GM18951 (cell line): ENCODE results near the gene UBE2J2.

Source experiments
- POLR2A ChIP-seq: IDR thresholded peaks from 4 replicates; pipeline ENCODE4 v1.6.1; 2011; ENCODE audit warnings: mild to moderate bottlenecking; ENCODE audit not compliant: insufficient read length, insufficient read depth; ENCODE audit errors: extremely low read depth
- in situ Hi-C: fragments of 300-500 bp; cut with MboI; formaldehyde crosslinking; loops from one replicate; pipeline ENCODE4 v1.12.0; 2022; ENCODE audit warnings: low sequenced_read_pairs, mixed read lengths, inconsistent platforms; ENCODE audit not compliant: unreplicated experiment

Gene UBE2J2

DNA sequence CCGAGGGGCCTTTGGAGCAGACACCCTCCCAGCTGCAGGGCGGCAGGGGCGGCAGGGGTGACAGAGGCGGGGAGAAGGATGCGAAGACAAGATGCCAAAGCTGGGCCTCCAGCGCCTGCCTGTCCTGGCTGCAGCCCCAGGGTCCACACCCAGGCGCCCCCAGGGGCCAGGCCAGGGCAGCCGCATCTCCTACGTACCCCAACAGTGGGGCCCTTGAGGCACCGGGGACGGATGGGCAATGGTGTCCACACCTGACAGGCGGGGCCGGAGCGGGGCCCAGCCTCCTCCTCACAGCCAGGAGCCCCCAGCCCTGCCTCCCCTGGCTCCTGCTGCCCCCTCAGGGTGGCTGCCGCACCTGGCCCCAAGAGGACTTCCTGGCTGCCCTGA is 34.4 kb downstream of the UBE2J2 start:
- TF ChIP-seq POLR2A = no peak
- in situ Hi-C loops = no loop called here

DNA sequence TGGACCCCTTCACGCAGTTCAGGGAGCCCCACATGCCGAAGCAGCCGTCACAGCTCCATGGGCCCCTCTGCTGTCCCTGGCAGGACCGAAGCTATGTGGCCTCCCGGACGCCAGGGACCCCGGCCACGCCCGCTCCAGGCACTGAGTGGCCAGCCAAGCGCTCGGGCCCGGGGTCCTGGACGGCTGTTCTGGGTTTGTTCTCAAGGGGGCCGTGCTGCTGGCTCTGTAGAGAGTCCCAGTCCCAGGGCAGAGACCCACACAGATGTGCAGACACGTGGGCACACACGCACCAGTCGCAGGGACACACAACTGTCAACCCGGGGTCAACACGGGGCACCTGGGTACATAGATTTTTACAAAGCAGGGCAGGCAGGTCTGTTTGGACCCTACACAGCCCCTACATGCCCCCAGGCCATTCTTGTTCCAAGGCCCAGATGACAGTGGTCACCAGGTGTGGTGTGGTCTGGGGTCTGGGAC is 34.9 kb downstream of the UBE2J2 start:
- in situ Hi-C loops = no loop called here
- TF ChIP-seq POLR2A = no peak

DNA sequence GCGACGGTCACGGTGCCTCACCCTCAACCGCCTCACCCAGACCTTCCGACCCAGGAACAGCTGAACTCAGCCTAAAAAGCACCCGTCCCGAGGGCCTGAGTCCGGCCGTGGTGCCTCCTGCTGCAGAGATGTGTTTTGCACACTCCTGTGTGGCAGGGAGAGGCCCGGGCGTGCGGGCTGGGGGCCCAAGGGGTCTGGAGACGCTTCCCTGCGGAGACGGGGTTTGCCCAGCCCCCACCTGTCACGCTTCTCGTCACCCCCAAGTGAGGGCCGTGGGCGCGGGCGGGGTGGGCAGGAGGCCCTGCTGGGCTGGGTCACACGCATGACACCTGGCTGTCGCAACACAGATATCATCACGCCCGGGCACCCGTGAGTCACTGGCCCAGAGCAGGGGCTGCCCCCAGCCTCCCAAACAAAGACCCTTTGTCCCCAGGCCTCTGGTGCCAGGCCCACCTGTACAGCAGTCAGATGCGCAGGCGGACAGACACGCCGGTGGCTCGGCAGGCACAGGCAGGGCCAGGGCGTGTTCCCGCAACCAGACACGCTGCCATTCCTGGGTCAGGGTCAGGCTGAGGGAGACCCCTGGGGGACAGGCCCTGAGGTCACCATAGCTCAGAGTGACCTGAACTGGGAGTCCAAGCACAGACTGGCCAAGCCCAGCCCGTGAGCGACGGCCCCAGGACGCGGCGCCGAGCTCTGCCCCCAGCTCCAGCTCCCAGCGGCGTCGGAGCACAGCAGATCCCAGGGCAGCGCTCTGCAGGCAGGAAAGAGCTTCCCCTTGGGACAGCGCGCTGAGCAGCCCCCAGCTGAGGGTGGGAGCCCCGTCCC is 35.6 kb downstream of the UBE2J2 start:
- no peak for TF ChIP-seq POLR2A
- in situ Hi-C loops = no loop called here

DNA sequence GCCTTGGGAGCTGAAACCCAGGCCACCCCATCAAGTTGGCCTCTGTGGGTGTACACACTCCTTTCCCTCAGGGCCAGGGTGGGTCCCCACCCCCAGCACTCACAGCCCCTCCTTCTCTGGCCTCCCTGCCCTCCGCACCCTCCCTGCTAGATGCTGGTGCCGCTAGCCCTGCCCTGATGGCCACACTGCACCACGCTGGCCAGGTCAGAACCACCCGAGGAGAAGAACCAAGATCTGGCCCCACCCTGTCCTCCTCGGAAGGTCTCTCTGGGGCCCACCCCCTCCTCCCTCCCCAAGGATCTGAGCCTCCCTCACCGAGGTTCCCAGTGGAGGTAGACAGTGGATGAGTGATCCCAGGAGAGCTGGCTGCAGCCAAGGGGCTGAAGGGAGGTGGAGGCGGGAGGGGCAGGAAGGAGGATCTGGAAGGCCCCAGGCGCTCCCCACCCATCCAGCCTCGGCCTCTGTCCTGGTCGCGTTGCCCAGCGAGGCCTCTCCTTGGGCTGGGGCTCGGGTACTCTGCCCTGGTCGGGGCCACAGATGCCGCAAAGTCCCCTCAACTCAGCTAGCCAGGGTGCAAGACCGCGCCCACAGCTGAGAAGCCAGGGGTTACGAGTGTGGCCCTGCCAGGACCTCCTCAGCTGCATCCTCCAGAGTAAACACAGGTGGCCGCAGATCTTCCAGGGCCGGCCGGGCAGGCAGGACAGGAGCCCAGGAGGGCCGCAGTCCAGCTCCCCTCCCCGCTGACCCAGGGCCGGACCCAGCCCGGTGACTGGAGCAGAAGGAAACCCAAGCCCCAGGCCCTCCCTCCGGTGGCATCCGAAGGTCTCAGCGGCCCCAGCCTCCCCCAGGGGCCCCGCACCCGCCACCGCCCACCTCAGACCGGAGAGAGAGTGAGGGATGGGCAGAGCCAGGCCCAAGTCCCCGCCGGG is 36.4 kb downstream of the UBE2J2 start:
- in situ Hi-C loops = no loop called here
- no peak for TF ChIP-seq POLR2A

DNA sequence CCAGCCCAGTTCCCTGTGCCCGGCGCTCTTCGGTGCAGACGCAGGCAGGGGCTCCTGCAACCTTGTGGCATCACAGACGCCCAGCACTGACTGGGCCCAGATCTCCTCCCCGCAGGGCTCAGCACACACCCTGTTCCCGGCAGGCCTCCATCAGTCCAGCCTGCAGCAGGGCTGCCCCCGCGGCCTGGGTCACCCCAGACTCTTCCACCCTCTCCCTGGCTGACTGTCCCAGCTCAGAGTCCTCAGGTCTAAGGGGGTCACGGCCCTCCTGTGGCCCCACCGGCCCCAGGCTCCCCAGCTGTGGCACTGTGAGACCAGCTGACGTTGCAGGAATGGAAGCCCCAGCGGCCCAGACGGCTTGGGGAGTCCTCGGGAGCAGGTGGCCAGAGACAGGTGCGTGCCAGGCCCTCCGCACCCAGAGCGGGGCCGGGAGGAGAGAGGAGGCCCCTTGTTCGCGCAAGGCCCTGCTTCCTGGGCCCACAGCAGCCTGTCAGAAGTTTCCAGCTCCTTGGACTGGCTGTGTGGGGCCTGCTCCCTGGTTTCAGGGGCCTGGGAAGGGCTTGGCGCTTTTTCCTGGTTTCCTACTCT is 37.4 kb downstream of the UBE2J2 start:
- in situ Hi-C loops = no loop called here
- no peak for TF ChIP-seq POLR2A

DNA sequence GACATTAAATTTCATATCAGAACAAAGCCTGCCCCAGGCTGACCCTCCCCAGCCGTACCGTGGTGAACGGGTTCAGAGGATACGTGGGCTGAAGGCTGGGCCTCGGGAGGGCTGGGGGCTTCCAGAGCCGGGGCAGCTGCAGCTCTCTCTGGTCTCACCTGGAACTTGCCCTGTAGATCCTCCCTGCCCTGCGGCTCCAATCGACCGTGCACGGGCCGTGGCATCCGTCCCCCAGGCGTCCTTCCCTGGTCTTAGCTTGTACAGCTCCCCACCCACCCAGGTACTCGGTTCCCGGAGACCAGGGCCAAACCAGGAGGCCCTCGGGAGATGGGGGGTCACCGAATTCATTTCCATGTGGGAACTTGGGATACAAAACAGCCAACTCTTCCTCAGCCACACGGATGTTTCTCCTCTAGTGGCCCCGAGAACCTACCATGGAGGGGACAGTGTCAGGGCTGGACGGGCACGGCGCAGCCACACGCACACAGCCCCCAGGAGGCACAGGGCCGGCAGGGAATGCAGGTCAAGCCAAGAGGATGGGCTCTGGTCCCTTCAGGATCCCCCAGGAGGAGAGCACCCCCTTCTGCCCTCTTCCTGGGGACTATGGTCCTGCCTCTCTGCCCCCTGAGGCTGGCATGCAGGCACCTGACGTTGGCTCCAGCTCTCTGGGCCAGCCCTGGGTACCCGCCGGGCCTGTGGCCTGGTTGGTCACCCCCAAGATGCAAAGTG is 38.5 kb downstream of the UBE2J2 start:
- no peak for TF ChIP-seq POLR2A
- in situ Hi-C loops = no loop called here

DNA sequence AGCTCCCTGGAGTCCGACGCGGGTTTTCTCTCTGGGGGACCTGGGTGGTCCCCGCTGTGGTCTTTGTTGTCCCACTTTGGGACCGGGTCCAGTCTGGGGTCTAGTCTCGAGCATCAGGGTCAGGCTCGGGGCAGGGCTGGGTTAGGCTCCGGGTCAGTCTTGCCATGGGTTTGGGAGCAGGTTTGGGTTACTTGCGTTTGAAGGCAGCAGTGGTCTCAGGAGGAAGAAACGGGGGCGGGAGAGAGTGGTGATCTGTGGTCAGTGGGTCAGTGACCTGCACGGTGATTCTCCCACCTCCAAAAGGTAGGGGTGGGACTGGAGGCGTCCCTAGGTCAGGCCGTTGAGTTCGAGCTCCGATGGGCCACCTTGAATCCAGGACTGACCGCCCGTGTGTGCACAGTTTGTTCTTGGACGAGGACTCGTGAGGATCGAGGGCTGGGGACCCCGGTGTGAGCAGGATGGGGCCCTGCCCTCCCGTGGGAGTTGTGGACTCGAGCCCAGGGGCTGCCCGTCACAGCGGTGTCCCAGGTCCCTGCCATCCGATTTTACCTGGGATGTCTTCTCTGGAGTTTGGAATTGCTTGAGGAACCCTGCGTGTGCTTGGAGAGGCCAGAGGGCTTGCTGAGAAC is 39.4 kb downstream of the UBE2J2 start:
- in situ Hi-C loops = no loop called here

DNA sequence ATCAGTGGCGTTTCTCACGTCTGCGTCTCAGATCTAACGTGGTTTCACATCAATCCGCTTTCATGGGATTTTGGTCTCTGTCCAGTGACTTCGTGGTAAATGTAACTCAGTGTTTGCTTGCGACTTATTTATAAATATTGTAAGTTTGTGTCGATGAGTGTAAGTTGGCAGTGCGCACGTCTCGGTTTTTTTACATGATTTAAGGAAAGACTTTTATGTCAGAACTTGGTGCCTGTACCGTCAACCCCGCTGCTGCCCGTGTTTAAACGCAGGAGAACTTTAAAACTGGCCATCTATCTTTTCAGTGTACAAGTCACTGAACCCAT is 40.1 kb downstream of the UBE2J2 start:
- no peak for TF ChIP-seq POLR2A
- in situ Hi-C loops = no loop called here

More for the DNA sequence above, 39.4 kb downstream of the UBE2J2 start:
- no peak for TF ChIP-seq POLR2A

DNA sequence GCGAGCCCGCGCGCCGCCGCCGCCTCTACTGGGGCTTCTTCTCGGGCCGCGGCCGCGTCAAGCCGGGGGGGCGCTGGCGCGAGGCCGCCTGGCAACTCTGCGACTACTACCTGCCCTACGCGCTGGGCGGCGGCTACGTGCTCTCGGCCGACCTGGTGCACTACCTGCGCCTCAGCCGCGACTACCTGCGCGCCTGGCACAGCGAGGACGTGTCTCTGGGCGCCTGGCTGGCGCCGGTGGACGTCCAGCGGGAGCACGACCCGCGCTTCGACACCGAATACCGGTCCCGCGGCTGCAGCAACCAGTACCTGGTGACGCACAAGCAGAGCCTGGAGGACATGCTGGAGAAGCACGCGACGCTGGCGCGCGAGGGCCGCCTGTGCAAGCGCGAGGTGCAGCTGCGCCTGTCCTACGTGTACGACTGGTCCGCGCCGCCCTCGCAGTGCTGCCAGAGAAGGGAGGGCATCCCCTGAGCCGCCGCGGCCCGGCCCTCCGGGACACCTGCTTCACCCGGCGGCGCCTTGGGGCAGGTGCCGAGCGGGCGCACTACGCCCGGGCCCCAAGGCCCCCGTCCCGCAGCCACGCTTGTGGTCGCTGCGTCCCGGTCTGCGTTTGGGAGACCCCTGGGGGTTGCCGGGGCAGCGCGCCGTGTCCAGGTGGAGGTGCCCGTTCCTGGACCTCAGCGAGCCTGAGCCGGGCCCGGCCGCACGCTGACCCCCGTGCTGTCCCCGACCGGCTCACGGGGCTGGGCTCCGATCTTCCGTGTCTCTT is 40.7 kb downstream of the UBE2J2 start:
- in situ Hi-C loops = no loop called here

DNA sequence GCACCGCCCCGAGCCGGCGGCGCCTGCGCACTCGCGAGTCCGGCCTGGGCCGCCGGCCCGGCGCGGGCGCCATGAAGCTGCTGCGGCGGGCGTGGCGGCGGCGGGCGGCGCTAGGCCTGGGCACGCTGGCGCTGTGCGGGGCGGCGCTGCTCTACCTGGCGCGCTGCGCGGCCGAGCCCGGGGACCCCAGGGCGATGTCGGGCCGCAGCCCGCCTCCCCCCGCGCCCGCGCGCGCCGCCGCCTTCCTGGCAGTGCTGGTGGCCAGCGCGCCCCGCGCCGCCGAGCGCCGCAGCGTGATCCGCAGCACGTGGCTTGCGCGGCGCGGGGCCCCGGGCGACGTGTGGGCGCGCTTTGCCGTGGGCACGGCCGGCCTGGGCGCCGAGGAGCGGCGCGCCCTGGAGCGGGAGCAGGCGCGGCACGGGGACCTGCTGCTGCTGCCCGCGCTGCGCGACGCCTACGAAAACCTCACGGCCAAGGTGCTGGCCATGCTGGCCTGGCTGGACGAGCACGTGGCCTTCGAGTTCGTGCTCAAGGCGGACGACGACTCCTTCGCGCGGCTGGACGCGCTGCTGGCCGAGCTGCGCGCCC is 41.4 kb downstream of the UBE2J2 start, which contains the start of gene B3GALT6:
Gene B3GALT6, plus strand, starts transcription at position 30 of the 588 bp plus-strand sequence. Its CDS starts 42 bp downstream, at position 72.
- peak; percentile 85 for TF ChIP-seq POLR2A
- in situ Hi-C loops = no loop called here

More for the DNA sequence above, 40.7 kb downstream of the UBE2J2 start:
- no peak for TF ChIP-seq POLR2A
